Measurements from ENCODE around the gene MRPL21. TPM values are rescaled to one million over a fixed set of nuclear protein-coding genes. Genes with fewer than 3 reads are reported as not detected.

The MRPL21 gene
- total and polyA plus RNA-seq, 4 donors = 27.0 to 101 (median 58.3) TPM

DNA sequence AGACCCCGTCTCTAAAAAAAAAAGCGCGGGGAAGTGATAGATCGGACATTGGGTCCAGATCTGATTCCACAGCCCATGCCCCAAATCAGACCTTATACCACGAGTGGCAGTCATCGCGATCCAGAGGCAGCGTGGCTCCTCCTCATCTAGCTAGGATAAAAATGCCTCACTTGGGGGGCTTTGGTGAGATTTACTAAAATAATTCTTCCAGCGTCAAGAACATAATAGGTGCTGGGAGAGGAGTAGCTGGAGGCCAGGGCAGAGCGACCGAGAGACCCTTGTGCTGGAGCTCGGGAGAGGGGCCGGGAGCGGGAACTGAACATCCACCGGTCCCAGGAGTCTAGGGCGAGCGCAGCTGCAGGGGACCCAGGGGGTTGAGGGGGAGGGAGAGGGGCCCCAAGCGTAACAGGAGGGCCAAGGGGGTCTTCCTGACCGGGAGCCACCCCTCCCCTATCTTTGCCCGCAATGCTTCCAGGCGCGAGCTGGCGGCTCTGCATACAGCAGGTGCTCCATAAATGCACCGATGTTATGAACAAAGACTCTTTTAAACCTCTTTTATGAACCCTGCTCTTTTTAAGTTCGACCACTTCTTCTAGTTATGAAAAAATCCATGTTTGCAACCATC lies 61.1 kb downstream of the MRPL21 start:
- TF ChIP-seq, protein P1, sequence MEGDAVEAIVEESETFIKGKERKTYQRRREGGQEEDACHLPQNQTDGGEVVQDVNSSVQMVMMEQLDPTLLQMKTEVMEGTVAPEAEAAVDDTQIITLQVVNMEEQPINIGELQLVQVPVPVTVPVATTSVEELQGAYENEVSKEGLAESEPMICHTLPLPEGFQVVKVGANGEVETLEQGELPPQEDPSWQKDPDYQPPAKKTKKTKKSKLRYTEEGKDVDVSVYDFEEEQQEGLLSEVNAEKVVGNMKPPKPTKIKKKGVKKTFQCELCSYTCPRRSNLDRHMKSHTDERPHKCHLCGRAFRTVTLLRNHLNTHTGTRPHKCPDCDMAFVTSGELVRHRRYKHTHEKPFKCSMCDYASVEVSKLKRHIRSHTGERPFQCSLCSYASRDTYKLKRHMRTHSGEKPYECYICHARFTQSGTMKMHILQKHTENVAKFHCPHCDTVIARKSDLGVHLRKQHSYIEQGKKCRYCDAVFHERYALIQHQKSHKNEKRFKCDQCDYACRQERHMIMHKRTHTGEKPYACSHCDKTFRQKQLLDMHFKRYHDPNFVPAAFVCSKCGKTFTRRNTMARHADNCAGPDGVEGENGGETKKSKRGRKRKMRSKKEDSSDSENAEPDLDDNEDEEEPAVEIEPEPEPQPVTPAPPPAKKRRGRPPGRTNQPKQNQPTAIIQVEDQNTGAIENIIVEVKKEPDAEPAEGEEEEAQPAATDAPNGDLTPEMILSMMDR (IDR thresholded peaks at IDR 0.05; ENCODE audit: control extremely low read depth, extremely low read depth) = no peak
- Histone ChIP-seq H3K36me3 (ENCODE audit: control insufficient read depth in 4 of 4, insufficient read depth in 4 of 4, low read length in 4 of 4) (no peaks in the 10 kb centered on the region), H3K27me3 (ENCODE audit: control insufficient read depth in 3 of 3, insufficient read depth in 3 of 3, low read length in 2 of 3) (peaks cover 0 to 19% (median 0%) of the 10 kb centered on the region in 3 donors), H3K4me3 (no peak overlapping the region), H3K4me1 (ENCODE audit: control insufficient read depth in 5 of 5, insufficient read depth in 5 of 5, low read length in 5 of 5) (peaks cover 6 to 57% (median 22%) of the 10 kb centered on the region in 5 donors), H3K9ac (ENCODE audit: insufficient read depth in 1 of 2, low read length in 2 of 2) (peak overlapping the region in 1 of 2 donors; percentile 1), H3K27ac (ENCODE audit: low read depth in 1 of 2, low read length in 1 of 2) (peak overlapping the region in 1 of 2 donors; percentile 54), H3K9me3 (ENCODE audit: control insufficient read depth in 4 of 4, insufficient read depth in 3 of 4, low read length in 3 of 4) (no peaks in the 10 kb centered on the region)
- DNase-seq = no peak
- WGBS, 2 donors = 21 to 24% methylated on average over 25 of the region's 25 CpGs
- ATAC-seq (ENCODE audit: insufficient read depth, low FRiP score) = no peak

DNA sequence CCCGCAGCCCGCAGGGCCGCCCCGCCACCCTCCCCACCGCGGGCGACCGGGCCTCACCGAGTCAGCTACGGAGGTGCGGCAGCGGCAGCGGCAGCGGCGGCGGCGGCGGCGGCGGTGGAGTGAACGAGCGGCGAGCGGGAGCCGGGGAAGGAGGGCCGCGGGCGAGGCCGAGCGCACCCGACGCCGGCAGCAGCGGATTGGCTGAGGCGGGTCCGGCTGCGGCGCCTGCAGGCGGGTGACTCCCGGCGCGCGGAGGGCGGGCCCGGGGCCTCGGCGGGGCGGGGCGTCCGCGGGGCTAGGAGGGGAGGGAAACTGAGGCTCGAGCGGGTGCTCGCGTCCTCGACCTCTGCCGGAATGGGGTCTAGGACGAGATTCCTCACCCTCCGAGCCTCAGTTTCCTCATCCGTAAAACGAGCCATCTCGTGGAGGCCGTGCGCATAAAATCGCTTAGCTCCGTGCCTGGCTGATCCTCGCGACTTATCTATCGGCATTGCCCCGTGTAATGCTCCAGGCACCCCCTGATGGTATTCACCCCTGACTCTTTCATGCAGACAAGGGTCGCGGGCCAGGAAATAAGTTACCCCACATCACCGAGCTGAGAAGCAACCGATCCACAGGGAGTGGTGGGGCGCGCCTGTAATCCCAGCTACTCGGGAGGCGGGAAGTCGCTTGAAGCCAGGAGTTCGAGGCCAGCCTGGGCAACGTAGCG lies 61.8 kb downstream of the MRPL21 start, which contains the start of gene CPT1A:
CPT1A (minus strand) TSS at position 199 of the 709 bp plus-strand sequence. CDS start 26,442 bp downstream, outside the sequence.
- H3K4me3 ChIP-seq = peak within 1 kb of the TSS; percentile 85
- peak within 1 kb of the TSS; percentile 70 to 98 for H3K27ac ChIP-seq (ENCODE audit: low read depth in 1 of 2, low read length in 1 of 2)
- peak within 1 kb of the TSS in 1 of 2 donors; percentile 55 for H3K9ac ChIP-seq (ENCODE audit: insufficient read depth in 1 of 2, low read length in 2 of 2)
- ATAC-seq (ENCODE audit: insufficient read depth, low FRiP score) = peak; percentile 45
- no peaks in the 10 kb centered on the region for H3K9me3 ChIP-seq (ENCODE audit: control insufficient read depth in 4 of 4, insufficient read depth in 3 of 4, low read length in 3 of 4)
- no peaks in the 10 kb centered on the region for H3K36me3 ChIP-seq (ENCODE audit: control insufficient read depth in 4 of 4, insufficient read depth in 4 of 4, low read length in 4 of 4)
- WGBS, 2 donors = 5 to 8% methylated on average over 42 to 82 of the region's 82 CpGs
- peak; percentile 73 to 86 (median 81) for DNase-seq
- H3K4me1 ChIP-seq (ENCODE audit: control insufficient read depth in 5 of 5, insufficient read depth in 5 of 5, low read length in 5 of 5) = peaks cover 6 to 61% (median 26%) of the 10 kb centered on the region in 5 donors
- TF ChIP-seq, protein P1 (IDR thresholded peaks at IDR 0.05; ENCODE audit: control extremely low read depth, extremely low read depth) = no peak
- peaks cover 0 to 19% (median 0%) of the 10 kb centered on the region in 3 donors for H3K27me3 ChIP-seq (ENCODE audit: control insufficient read depth in 3 of 3, insufficient read depth in 3 of 3, low read length in 2 of 3)

Other genes with a start within 250 kb of the MRPL21 start
- under 1 TPM in 1 of 2 donors, not detected in 1; 0.61 TPM for gene GAL, start 219.3 kb downstream of the MRPL21 start, total RNA-seq
- gene GAL, start 219.3 kb downstream of the MRPL21 start, polyA plus RNA-seq = 1 to 10 TPM in 1 of 2 donors, not detected in 1; 1.8 TPM
- gene TESMIN, start 152.3 kb downstream of the MRPL21 start, total RNA-seq = 1 to 10 TPM; 1.8 to 6.7 TPM
- gene TESMIN, start 152.3 kb downstream of the MRPL21 start, polyA plus RNA-seq = 1 to 10 TPM in 1 of 2 donors, under 1 TPM in 1; 0.55 to 1.8 TPM
- 10 to 100 TPM; 19.4 to 51.7 TPM for gene CPT1A, start 61.9 kb downstream of the MRPL21 start, total RNA-seq
- gene CPT1A, start 61.9 kb downstream of the MRPL21 start, polyA plus RNA-seq = 10 to 100 TPM; 17.0 to 17.4 TPM
- 10 to 100 TPM; 19.8 to 21.0 TPM for gene IGHMBP2, start 59 bp upstream of the MRPL21 start, total RNA-seq
- 10 to 100 TPM; 12.4 to 15.3 TPM for gene IGHMBP2, start 59 bp upstream of the MRPL21 start, polyA plus RNA-seq
- gene MRGPRD, start 77.2 kb upstream of the MRPL21 start, total RNA-seq = not detected
- gene MRGPRD, start 77.2 kb upstream of the MRPL21 start, polyA plus RNA-seq = not detected
- 10 to 100 TPM; 12.8 to 16.8 TPM for gene MRGPRF, start 109.4 kb upstream of the MRPL21 start, total RNA-seq
- 10 to 100 TPM in 1 of 2 donors, 1 to 10 TPM in 1; 9.2 to 11.6 TPM for gene MRGPRF, start 109.4 kb upstream of the MRPL21 start, polyA plus RNA-seq
- 10 to 100 TPM; 16.8 to 25.0 TPM for gene TPCN2, start 145.1 kb upstream of the MRPL21 start, total RNA-seq
- 10 to 100 TPM; 10.0 to 12.3 TPM for gene TPCN2, start 145.1 kb upstream of the MRPL21 start, polyA plus RNA-seq

All from lung (tissue), 12 donors.